HG03045 (cell line): Measurements from ENCODE around the gene ZBED1.
"Not testable (repeated sequence)": the region's sequence is repeated elsewhere in the genome, so short reads cannot be mapped to it uniquely, and the experiment has no call there.

Source experiments
- ATAC-seq: cut with Tn5 transposase; IDR thresholded peaks from one replicate; pipeline ENCODE4 v1.9.1; 2021; ENCODE audit warnings: mild to moderate bottlenecking, moderate library complexity; ENCODE audit not compliant: unreplicated experiment

ZBED1 gene

GRCh38 chrX:2477313-2477712, 23.5 kb downstream of the ZBED1 start:
- ATAC-seq = not testable (repeated sequence)

GRCh38 chrX:2474963-2475726, 25.6 kb downstream of the ZBED1 start:
- ATAC-seq = no peak

DNA sequence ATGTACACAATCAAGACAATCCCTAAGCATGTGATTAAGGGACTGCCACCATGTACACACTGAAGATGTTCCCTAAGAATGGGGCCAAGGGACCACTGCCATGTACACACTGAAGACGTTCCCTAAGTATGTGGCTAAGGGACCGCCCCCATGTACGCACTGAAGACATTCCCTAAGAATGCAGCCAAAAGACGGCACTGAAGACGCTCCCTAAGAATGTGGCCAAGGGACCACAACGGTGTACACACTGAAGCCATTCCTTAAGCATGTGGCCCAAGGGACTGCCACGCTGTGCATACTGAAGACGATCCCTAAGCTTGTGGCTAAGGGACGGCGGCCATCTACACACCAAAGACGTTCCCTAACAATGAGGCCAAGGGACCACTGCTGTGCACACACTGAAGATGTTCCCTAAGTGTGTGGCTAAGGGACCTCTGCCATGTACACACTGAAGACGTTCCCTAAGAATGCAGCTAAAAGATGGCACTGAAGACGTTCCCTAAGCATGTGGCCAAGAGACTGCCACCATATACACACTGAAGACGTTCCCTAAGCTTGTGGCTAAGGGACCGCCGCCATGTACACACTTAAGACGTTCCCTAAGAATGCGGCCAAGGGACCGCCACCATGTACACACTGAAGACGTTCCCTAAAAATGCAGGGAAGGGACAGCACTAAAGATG, 26.4 kb downstream of the ZBED1 start:
- no peak for ATAC-seq

DNA sequence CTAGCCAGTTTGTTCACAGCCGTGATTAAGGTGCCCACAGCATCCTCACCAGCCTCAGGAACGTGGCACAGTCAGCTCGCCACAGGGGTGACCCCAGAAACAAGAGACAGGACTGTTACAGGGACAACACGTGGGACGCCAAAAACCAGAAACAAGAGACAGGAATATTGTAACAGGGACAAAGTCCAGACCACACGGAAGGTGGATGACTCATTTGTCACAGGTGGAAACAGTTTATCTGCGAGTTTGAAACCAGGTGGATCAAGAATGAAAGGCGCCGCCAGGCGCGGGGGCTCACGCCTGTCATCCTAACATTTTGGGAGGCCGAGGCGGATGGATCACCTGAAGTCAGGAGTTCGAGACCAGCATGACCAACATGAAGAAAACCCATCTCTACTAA, 27.7 kb downstream of the ZBED1 start:
- ATAC-seq = not testable (repeated sequence)

DNA sequence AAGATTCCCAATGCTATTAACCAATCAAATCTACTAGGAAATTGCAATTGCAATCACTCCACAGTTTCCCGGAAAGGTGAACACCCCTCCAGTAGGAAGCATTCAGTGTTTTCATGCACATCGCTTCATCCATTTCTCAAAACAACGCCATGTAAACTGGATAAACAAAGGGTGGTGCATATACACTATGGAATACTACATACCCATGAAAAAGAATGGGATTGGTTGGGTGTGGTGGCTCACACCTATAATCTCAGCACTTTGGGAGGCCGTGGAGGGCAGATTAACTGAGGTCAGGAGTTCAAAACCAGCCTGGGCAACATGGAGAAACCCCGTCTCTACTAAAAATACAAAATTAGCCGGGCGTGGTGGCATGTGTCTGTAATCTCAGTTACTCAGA, 29.1 kb downstream of the ZBED1 start:
- ATAC-seq = no peak

DNA sequence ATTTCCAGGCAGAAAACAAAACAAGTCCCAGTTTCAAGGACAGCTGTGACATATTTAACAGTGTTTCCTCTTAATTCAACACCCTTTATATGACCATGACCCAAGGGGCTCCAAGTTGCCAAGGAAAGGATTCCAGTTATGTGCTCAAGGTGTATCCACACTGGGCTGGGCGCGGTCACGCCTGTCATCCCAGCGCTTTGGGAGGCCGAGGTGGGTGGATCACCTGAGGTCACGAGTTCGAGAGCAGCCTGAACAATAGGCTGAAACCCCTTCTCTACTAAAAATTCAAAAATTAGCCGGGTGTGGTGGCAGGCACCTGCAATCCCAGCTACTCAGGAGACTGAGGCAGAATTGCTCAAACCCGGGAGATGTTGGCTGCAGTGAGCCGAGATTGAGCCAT, 29.6 kb downstream of the ZBED1 start:
- not testable (repeated sequence) for ATAC-seq

DNA sequence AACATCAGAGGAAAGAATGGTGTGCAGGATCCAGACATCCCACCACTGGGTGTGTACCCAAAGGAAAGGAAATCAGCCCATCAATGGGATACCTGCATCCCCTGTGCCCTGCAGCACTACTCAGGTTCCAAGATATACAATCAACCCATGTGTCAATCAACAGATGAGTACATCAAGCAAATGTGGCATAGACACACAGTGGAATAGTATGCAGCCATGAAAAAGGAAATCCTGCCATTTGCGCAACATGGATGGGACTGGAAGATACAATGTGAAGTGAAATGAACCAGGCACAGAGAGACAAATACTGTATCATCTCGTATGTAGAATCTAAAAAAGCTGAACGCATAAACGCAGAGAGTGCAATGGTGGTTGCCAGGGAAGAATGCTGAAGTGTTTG, 30.9 kb downstream of the ZBED1 start:
- ATAC-seq = not testable (repeated sequence)

DNA sequence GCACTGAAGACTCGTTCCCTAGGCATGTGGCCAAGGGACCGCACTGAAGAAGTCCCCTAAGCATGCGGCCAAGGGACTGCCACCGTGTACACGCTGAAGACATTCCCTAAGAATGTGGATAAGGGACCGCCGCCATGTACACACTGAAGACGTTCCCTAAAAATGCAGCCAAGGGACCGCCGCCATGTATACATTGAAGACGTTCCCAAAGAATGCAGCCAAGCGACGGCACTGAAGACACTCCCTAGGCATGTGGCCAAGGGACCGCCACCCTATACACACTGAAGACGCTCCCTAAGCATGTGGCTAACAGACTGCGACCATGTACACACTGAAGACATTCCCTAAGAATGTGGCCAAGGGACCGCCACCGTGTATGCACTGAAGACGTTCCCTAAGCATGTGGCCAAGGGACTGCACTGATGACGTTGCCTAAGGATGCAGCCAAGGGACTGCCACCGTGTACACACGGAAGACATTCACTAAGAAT, 31.5 kb downstream of the ZBED1 start:
- ATAC-seq = no peak

DNA sequence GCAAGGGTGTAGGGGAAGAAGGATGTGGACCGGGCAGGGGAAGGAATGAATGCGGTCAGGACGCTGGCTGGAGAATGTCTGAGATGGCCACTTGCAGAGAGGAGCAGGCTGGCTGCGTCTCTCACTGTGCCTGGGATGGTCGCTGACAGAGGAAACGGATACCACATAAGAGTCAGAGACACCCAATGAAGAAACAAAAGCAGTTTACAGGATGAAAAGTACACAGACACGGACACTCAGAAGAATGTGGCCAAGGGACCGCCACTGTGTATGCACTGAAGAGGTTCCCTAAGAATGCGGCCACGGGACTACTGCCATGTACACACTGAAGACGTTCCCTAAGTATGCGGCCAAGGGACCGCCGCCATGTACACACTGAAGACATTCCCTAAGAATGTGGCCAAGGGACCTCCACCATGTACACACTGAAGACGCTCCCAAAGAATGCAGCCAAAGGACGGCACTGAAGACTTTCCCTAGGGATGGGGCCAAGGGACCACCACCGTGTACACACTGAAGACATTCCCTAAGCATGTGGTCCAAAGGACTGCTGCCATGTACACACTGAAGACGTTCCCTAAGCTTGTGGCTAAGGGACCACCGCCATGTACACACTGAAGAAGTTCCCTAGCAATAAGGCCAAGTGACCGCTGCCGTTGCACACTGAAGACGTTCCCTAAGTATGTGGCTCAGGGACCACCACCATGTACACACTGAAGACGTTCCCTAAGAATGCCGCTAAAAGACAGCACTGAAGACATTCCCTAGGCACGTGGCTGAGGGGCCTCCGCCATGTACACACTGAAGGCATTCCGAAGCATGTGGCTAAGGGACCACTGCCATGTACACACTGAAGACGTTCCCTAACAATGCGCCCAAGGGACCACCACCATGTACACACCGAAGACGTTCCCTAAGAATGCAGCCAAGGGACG, 32.2 kb downstream of the ZBED1 start:
- no peak for ATAC-seq

DNA sequence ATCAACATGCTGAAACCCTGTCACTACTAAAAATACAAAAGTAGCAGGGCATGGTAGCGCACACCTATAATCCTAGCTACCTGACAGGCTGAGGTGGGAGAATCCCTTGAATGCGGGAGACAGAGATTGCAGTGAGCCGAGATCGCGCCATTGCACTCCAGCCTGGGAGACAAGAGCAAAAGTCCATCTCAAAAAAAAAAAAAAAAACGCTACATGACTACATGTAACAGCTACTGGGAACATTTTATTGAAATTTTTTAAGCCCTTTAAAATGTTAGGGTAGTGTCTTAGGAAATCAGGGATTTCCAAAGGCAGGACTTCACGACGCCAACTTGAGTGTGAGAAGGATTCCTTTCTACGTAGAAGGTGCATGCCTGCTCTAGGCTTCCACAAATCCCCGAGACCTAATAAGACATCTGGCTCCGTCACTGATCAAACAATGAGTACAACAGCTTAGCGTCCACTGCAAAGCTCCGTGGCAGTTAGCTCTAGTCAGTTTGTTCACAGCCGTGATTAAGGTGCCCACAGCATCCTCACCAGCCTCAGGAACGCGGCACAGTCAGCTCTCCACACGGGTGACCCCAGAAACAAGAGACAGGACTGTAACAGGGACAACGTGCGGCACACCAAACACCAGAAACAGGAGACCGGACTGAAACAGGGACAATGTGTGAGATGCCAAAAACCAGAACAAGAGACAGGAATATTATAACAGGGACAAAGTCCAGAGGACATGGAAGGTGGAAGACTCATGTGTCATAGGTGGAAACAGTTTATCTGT, 33.7 kb downstream of the ZBED1 start:
- no peak for ATAC-seq

- no peak for ATAC-seq
Measured at GRCh38 chrX:2464677-2465166, 36.1 kb downstream of the ZBED1 start.

- no peak for ATAC-seq
Measured at GRCh38 chrX:2463973-2464676, 36.7 kb downstream of the ZBED1 start.

DNA sequence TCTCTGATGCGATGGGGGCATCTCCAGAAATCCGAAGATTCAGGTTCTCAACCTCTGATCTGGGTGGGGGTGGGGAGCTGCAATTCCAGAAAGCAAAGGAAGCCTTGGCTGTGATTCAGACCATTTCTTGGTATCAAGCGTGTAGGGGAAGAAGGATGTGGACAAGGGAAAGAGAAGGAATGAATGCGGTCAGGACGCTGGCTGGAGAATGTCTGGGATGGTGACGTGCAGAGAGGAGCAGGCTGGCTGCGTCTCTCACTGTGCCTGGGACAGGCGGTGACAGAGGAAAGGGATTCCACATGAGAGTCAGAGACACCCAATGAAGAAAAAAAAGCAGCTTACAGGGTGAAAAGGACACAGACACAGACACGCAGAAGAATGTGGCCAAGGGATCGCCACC, 37.3 kb downstream of the ZBED1 start:
- not testable (repeated sequence) for ATAC-seq

- ATAC-seq = no peak
Measured at GRCh38 chrX:2462780-2463179, 38.0 kb downstream of the ZBED1 start.

- ATAC-seq = no peak
Measured at GRCh38 chrX:2462074-2462473, 38.7 kb downstream of the ZBED1 start.

GRCh38 chrX:2461711-2462016, 39.1 kb downstream of the ZBED1 start:
- no peak for ATAC-seq

DNA sequence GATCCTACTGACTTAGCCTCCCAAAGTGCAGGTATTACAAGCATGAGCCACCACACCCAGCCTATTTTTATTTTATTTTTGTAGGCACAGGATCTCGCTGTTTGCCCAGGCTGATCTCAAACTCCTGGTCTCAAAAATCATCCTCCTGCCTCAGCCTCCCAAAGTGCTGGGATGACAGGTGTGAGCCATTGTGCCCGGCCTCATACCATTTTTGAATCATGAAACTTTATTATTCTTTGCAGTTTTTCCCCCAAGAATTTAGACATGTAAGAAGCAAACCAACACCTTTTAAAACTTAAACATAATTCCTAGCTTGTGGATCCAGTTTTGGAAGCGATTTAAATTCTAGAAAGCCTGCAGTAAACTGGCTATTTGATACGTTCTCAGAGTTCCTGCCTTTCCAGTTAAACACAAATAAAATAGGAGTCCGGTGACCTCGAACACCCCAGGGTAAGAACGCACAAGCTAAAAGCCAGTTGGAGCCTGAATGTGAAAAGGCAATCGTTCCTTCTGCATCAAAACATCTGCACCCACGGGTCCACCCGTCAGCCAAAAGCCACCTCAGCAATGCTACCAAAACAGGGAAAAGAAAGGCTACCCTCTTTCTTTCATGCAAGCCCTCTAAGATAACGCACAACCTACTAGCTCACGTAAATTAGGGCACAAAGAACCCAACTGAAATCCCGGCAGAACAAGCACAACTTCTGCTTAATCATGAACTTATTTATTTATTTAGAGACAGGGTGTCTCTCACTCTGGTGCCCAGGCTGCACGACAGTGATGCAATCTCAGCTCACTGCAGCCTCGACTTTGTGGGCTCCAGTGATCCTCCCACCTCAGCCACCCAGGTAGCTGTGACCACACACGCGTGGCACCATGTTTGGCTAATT, 39.7 kb downstream of the ZBED1 start:
- not testable (repeated sequence) for ATAC-seq

- not testable (repeated sequence) for ATAC-seq
Measured at GRCh38 chrX:2460048-2460447, 40.7 kb downstream of the ZBED1 start.

GRCh38 chrX:2458309-2458708, 42.5 kb downstream of the ZBED1 start:
- no peak for ATAC-seq
